Neural progenitor cell (in vitro differentiated cells): ENCODE data around the gene HOXA11.

Experiments used
- EZH2 ChIP-seq: fragments of 200-600 bp; sonication (generic); IDR thresholded peaks from 2 replicates; pipeline ENCODE4 v1.6.1; 2017; ENCODE audit warnings: antibody characterized with exemption, mild to moderate bottlenecking, moderate library complexity
- EZH2phosphoT487 ChIP-seq: fragments of 200-600 bp; sonication (generic); IDR thresholded peaks from 2 replicates; pipeline ENCODE4 v1.6.1; 2017; ENCODE audit warnings: antibody characterized with exemption
- TF ChIP-seq, protein P1 (sequence below): fragments of 200-600 bp; sonication (generic); IDR thresholded peaks from 2 replicates; pipeline ENCODE4 v1.5.1; 2017; ENCODE audit warnings: antibody characterized with exemption, mild to moderate bottlenecking

GRCh38 chr7:27176524-27176845 lies 8.5 kb downstream of the HOXA11 start:
- TF ChIP-seq, protein P1, sequence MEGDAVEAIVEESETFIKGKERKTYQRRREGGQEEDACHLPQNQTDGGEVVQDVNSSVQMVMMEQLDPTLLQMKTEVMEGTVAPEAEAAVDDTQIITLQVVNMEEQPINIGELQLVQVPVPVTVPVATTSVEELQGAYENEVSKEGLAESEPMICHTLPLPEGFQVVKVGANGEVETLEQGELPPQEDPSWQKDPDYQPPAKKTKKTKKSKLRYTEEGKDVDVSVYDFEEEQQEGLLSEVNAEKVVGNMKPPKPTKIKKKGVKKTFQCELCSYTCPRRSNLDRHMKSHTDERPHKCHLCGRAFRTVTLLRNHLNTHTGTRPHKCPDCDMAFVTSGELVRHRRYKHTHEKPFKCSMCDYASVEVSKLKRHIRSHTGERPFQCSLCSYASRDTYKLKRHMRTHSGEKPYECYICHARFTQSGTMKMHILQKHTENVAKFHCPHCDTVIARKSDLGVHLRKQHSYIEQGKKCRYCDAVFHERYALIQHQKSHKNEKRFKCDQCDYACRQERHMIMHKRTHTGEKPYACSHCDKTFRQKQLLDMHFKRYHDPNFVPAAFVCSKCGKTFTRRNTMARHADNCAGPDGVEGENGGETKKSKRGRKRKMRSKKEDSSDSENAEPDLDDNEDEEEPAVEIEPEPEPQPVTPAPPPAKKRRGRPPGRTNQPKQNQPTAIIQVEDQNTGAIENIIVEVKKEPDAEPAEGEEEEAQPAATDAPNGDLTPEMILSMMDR, result no peak
- TF ChIP-seq EZH2phosphoT487, result no peak
- no peak for TF ChIP-seq EZH2
